DND-41 (cell line): ENCODE measurements around the gene CUBN.

Source experiments
- ATAC-seq: fragments of 200-7000 bp; cut with Tn5 transposase; 3 replicates; pipeline ENCODE4 v1.9.1; 2021; ENCODE audit warnings: low read depth; ENCODE audit not compliant: insufficient read depth
- DNase-seq: peaks from one replicate; pipeline ENCODE4 v3.0.0-alpha.2; 2020
- H2AFZ ChIP-seq: 2 replicates; pipeline ENCODE4 v1.6.0; 2012; ENCODE audit warnings: low read depth, low read length
- H3K27ac ChIP-seq: 2 replicates; pipeline ENCODE4 v1.5.1; 2012; ENCODE audit warnings: low read length, inconsistent platforms
- H3K27me3 ChIP-seq: fragments of 200-600 bp; sonication (generic); 2 replicates; pipeline ENCODE4 v1.6.0; 2012; ENCODE audit warnings: low read length, mild to moderate bottlenecking, inconsistent platforms; ENCODE audit not compliant: insufficient read depth, poor library complexity
- H3K36me3 ChIP-seq: 2 replicates; pipeline ENCODE4 v1.5.1; 2012; ENCODE audit warnings: low read length, inconsistent platforms; ENCODE audit not compliant: insufficient read depth
- H3K4me1 ChIP-seq: 2 replicates; pipeline ENCODE4 v1.5.1; 2012; ENCODE audit warnings: mild to moderate bottlenecking, low read length; ENCODE audit not compliant: insufficient read depth
- H3K4me2 ChIP-seq: 2 replicates; pipeline ENCODE4 v1.6.0; 2012; ENCODE audit warnings: mild to moderate bottlenecking, moderate library complexity, low read length, inconsistent platforms; ENCODE audit not compliant: insufficient read depth
- H3K4me3 ChIP-seq, 2 experiments: fragments of 200-600 bp in 1 of 2; shearing (Covaris generic) in 1 of 2; 2 replicates each; pipeline ENCODE4 v1.5.1; 2012 to 2016; ENCODE audit warnings: inconsistent platforms in 2 of 2, low read length in 2 of 2, mild to moderate bottlenecking in 2 of 2, low read depth in 1 of 2, moderate library complexity in 1 of 2
- H3K79me2 ChIP-seq: 2 replicates; pipeline ENCODE4 v1.6.0; 2012; ENCODE audit warnings: low read length, inconsistent platforms; ENCODE audit not compliant: insufficient read depth
- H3K9ac ChIP-seq: 2 replicates; pipeline ENCODE4 v1.6.0; 2012; ENCODE audit warnings: low read depth, mild to moderate bottlenecking, inconsistent platforms, low read length, moderate library complexity
- H3K9me3 ChIP-seq: 2 replicates; pipeline ENCODE4 v1.5.1; 2012; ENCODE audit warnings: low read length, moderate library complexity, mild to moderate bottlenecking, inconsistent platforms; ENCODE audit not compliant: insufficient read depth, severe bottlenecking
- H4K20me1 ChIP-seq: 2 replicates; pipeline ENCODE4 v1.6.0; 2012; ENCODE audit warnings: low read length; ENCODE audit not compliant: insufficient read depth
- CTCF ChIP-seq: IDR thresholded peaks from 2 replicates; pipeline ENCODE4 v1.5.1; 2012; ENCODE audit warnings: borderline replicate concordance, low read length, moderate library complexity, mild to moderate bottlenecking; ENCODE audit not compliant: poor library complexity, severe bottlenecking; ENCODE audit errors: extremely low read depth
- EZH2 ChIP-seq: IDR thresholded peaks from 3 replicates; pipeline ENCODE4 v1.6.1; 2012; ENCODE audit warnings: borderline replicate concordance, low read depth, mild to moderate bottlenecking, moderate library complexity, low read length, inconsistent platforms; ENCODE audit not compliant: severe bottlenecking

The CUBN gene

GRCh38 chr10:16941067-16941466 is 188.5 kb downstream of the CUBN start:
- TF ChIP-seq CTCF (no peak), EZH2 (no peak)
- Histone ChIP-seq H3K79me2 (no peaks in the 10 kb centered on the region), H3K4me3 (no peak overlapping the region), H3K9ac (no peak overlapping the region), H3K27me3 (no peaks in the 10 kb centered on the region), H3K27ac (no peak overlapping the region), H3K9me3 (no peaks in the 10 kb centered on the region), H3K36me3 (no peaks in the 10 kb centered on the region), H3K4me2 (no peak overlapping the region), H3K4me1 (no peaks in the 10 kb centered on the region), H4K20me1 (no peaks in the 10 kb centered on the region), H2AFZ (no peak overlapping the region)
- DNase-seq (no peak), ATAC-seq (no peak)

- no peaks in the 10 kb centered on the region for H4K20me1 ChIP-seq
- no peaks in the 10 kb centered on the region for H3K9me3 ChIP-seq
- ATAC-seq: no peak
- no peaks in the 10 kb centered on the region for H3K36me3 ChIP-seq
- no peak for DNase-seq
- TF ChIP-seq CTCF (no peak), EZH2 (no peak)
- H2AFZ ChIP-seq: no peak overlapping the region; the same call in 1 of the 2 replicates
- no peaks in the 10 kb centered on the region for H3K4me1 ChIP-seq
- no peak overlapping the region for H3K9ac ChIP-seq
- H3K4me2 ChIP-seq: no peak overlapping the region
- H3K27me3 ChIP-seq: no peaks in the 10 kb centered on the region
- no peaks in the 10 kb centered on the region for H3K79me2 ChIP-seq
- no peak overlapping the region for H3K27ac ChIP-seq
- H3K4me3 ChIP-seq: no peak overlapping the region
These were observed 190.7 kb downstream of the CUBN start for GRCh38 chr10:16938952-16939351.

GRCh38 chr10:16934461-16934860 is 195.2 kb downstream of the CUBN start:
- Histone ChIP-seq H3K9me3 (no peaks in the 10 kb centered on the region), H3K79me2 (no peaks in the 10 kb centered on the region), H3K27ac (no peak overlapping the region), H4K20me1 (no peaks in the 10 kb centered on the region), H3K36me3 (no peaks in the 10 kb centered on the region), H3K27me3 (no peaks in the 10 kb centered on the region), H3K9ac (no peak overlapping the region), H3K4me1 (no peaks in the 10 kb centered on the region), H3K4me3 (no peak overlapping the region), H2AFZ (no peak overlapping the region), H3K4me2 (no peak overlapping the region)
- TF ChIP-seq EZH2 (no peak), CTCF (no peak)
- DNase-seq: no peak
- no peak for ATAC-seq

GRCh38 chr10:16933783-16934182 is 195.8 kb downstream of the CUBN start:
- Histone ChIP-seq H3K4me2 (no peak overlapping the region), H3K4me1 (no peaks in the 10 kb centered on the region), H3K9me3 (no peaks in the 10 kb centered on the region), H3K27me3 (no peaks in the 10 kb centered on the region), H3K27ac (no peak overlapping the region), H3K9ac (no peak overlapping the region), H4K20me1 (no peaks in the 10 kb centered on the region), H3K79me2 (no peaks in the 10 kb centered on the region), H3K36me3 (no peaks in the 10 kb centered on the region), H2AFZ (no peak overlapping the region), H3K4me3 (no peak overlapping the region)
- ATAC-seq (no peak), DNase-seq (no peak)
- TF ChIP-seq EZH2 (no peak), CTCF (no peak)
